Neural progenitor cell (in vitro differentiated cells): ENCODE results near the gene FERMT3. TPM values are rescaled to one million over a fixed set of nuclear protein-coding genes. Genes with fewer than 3 reads are reported as not detected.

ENCODE experiments used
- DNase-seq: peaks from one replicate; pipeline ENCODE4 v3.0.0-alpha.2; 2016; ENCODE audit warnings: low spot score
- H2AFZ ChIP-seq: fragments of 200-600 bp; sonication (generic); replicated peaks from 2 replicates; pipeline ENCODE4 v1.6.1; 2016; ENCODE audit warnings: antibody characterized with exemption
- H3F3A ChIP-seq: fragments of 200-600 bp; sonication (generic); 2 replicates; pipeline ENCODE4 v1.6.1; 2016; ENCODE audit warnings: antibody characterized with exemption, low read depth
- H3K27ac ChIP-seq: fragments of 200-600 bp; sonication (generic); 2 replicates; pipeline ENCODE4 v1.5.1; 2016; ENCODE audit warnings: mild to moderate bottlenecking
- H3K27me3 ChIP-seq: fragments of 200-600 bp; sonication (generic); 2 replicates; pipeline ENCODE4 v1.6.1; 2016; ENCODE audit warnings: mild to moderate bottlenecking, moderate library complexity
- H3K36me3 ChIP-seq: fragments of 200-600 bp; sonication (generic); 2 replicates; pipeline ENCODE4 v1.5.1; 2016
- H3K4me1 ChIP-seq: fragments of 200-600 bp; sonication (generic); 2 replicates; pipeline ENCODE4 v1.6.1; 2016; ENCODE audit warnings: mixed run types
- H3K4me2 ChIP-seq: fragments of 200-600 bp; sonication (generic); 2 replicates; pipeline ENCODE4 v1.6.1; 2016
- H3K4me3 ChIP-seq: fragments of 200-600 bp; sonication (generic); 2 replicates; pipeline ENCODE4 v1.5.1; 2016
- H3K79me2 ChIP-seq: fragments of 200-600 bp; sonication (generic); 2 replicates; pipeline ENCODE4 v1.6.1; 2016; ENCODE audit warnings: low read depth
- H3K9ac ChIP-seq: fragments of 200-600 bp; sonication (generic); 2 replicates; pipeline ENCODE4 v1.6.1; 2016
- H3K9me3 ChIP-seq: fragments of 200-600 bp; sonication (generic); 2 replicates; pipeline ENCODE4 v1.5.1; 2016; ENCODE audit warnings: low read depth
- H4K20me1 ChIP-seq: fragments of 200-600 bp; sonication (generic); 2 replicates; pipeline ENCODE4 v1.6.1; 2016; ENCODE audit warnings: low read depth
- H3K27ac Mint-ChIP-seq: 3 replicates; pipeline ENCODE4 v1.8.0; 2021; ENCODE audit warnings: mixed read lengths
- H3K27me3 Mint-ChIP-seq: 2 replicates; pipeline ENCODE4 v1.8.0; 2022; ENCODE audit warnings: low read depth, mild to moderate bottlenecking, inconsistent platforms, moderate library complexity, mixed read lengths; ENCODE audit not compliant: insufficient read depth
- H3K36me3 Mint-ChIP-seq: 3 replicates; pipeline ENCODE4 v1.8.0; 2021; ENCODE audit warnings: mixed read lengths
- H3K4me1 Mint-ChIP-seq: 3 replicates; pipeline ENCODE4 v1.8.0; 2021; ENCODE audit warnings: mixed read lengths
- H3K4me3 Mint-ChIP-seq: 3 replicates; pipeline ENCODE4 v1.8.0; 2021; ENCODE audit warnings: mild to moderate bottlenecking, moderate library complexity, mixed read lengths
- H3K9me3 Mint-ChIP-seq: 3 replicates; pipeline ENCODE4 v1.8.0; 2020; ENCODE audit warnings: mixed read lengths
- CTCF ChIP-seq: fragments of 200-600 bp; sonication (generic); IDR thresholded peaks from 2 replicates; pipeline ENCODE4 v1.5.1; 2017; ENCODE audit warnings: antibody characterized with exemption, mild to moderate bottlenecking
- EZH2 ChIP-seq: fragments of 200-600 bp; sonication (generic); IDR thresholded peaks from 2 replicates; pipeline ENCODE4 v1.6.1; 2017; ENCODE audit warnings: antibody characterized with exemption, mild to moderate bottlenecking, moderate library complexity
- EZH2phosphoT487 ChIP-seq: fragments of 200-600 bp; sonication (generic); IDR thresholded peaks from 2 replicates; pipeline ENCODE4 v1.6.1; 2017; ENCODE audit warnings: antibody characterized with exemption
- total RNA-seq: library from RNA; depleted of rRNA; stranded (reverse); fragments of >200 nt; gene quantifications from 2 replicates; pipeline ENCODE4 v1.2.3, GENCODE V29; 2015; ENCODE audit warnings: low replicate concordance

Gene FERMT3
- total RNA-seq, 1 donor from 2014 or later, result not detected

GRCh38 chr11:64224891-64225607 lies 18.5 kb downstream of the FERMT3 start:
- H3K4me3 Mint-ChIP-seq, result peak overlapping the region; percentile 91
- Histone ChIP-seq H3K79me2 (no peaks in the 10 kb centered on the region), H3K36me3 (no peaks in the 10 kb centered on the region), H3K9me3 (no peaks in the 10 kb centered on the region), H3K27me3 (no peaks in the 10 kb centered on the region), H4K20me1 (no peaks in the 10 kb centered on the region), H3K27ac (no peak overlapping the region), H3K4me3 (peak overlapping the region; percentile 62), H2AFZ (no peak overlapping the region), H3F3A (peaks cover 19% of the 10 kb centered on the region), H3K9ac (no peak overlapping the region), H3K4me1 (peaks cover 16% of the 10 kb centered on the region), H3K4me2 (peak overlapping the region; percentile 89)
- DNase-seq, result peak; percentile 51
- H3K27me3 Mint-ChIP-seq, result peaks cover 5% of the 10 kb centered on the region
- H3K4me1 Mint-ChIP-seq, result peaks cover 26% of the 10 kb centered on the region
- H3K9me3 Mint-ChIP-seq, result no peaks in the 10 kb centered on the region
- H3K27ac Mint-ChIP-seq, result no peak overlapping the region
- TF ChIP-seq CTCF, result no peak
- no peak for TF ChIP-seq EZH2
- TF ChIP-seq EZH2phosphoT487, result no peak
- no peaks in the 10 kb centered on the region for H3K36me3 Mint-ChIP-seq

DNA sequence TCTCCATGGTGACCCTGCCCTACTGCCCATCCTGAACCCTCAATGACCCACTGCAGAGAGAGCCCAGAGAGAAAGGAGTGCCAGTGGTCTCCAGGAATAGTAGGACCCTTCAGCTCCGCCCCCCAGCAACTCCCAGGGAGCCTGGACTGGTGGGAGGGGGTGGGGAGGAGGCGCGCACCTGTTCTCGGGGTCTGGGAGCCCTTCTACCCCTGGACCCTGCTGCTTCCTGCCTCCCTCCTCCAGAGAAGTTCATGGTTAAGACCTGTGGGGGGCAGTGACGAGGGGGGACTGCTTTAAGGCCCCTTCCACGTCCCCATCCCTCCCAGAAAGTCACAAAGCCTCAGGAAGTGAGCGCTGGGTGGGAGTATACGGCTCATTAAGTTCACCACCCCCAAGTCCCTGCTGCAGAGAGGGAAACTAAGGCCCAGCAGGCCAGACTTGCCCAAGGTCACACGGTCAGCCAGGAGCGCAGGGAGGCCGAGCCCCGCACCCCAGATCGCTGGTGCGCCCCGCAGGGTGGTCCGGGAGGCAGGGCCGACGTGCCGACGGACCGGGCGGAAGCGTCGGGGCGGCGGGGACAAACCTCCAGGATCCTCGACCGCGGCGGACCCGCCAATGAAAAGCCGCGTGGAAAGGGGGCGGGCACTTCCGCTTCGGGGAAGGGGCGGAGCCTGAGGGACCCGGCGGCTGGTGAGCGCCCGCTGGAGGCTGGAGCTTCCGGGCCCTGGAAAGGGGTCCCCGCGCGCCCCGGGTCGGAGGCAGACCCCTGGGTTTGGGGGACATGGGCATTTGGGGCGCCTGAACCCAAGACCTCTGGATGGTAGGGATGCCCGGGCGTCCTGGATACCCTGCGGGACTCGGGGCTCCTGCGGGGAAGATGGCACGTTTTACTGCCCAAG lies 19.3 kb downstream of the FERMT3 start, which contains the start of the genes NUDT22 and TRPT1:
TSS of gene NUDT22 (plus strand) at position 667 of the 899 bp plus-strand sequence. CDS start 379 bp downstream, outside the sequence.
TSS of gene TRPT1 (minus strand) at position 579 of the 899 bp plus-strand sequence. CDS start at position 253, 326 bp downstream.
- H3K27ac Mint-ChIP-seq, result no peak within 1 kb of the TSS
- H3K4me1 Mint-ChIP-seq, result peaks cover 27% of the 10 kb centered on the region
- peaks cover 5% of the 10 kb centered on the region for H3K27me3 Mint-ChIP-seq
- peak within 1 kb of the TSS; percentile 91 for H3K4me3 Mint-ChIP-seq
- Histone ChIP-seq H3K36me3 (no peaks in the 10 kb centered on the region), H3K4me3 (peak within 1 kb of the TSS; percentile 62), H3K27ac (no peak within 1 kb of the TSS), H3K4me2 (peak within 1 kb of the TSS; percentile 89), H2AFZ (peak within 1 kb of the TSS; percentile 2), H3K79me2 (no peaks in the 10 kb centered on the region), H4K20me1 (no peaks in the 10 kb centered on the region), H3K4me1 (peaks cover 16% of the 10 kb centered on the region), H3K9me3 (no peaks in the 10 kb centered on the region), H3F3A (peaks cover 25% of the 10 kb centered on the region), H3K27me3 (peaks cover 2% of the 10 kb centered on the region), H3K9ac (peak within 1 kb of the TSS; percentile 31)
- no peaks in the 10 kb centered on the region for H3K36me3 Mint-ChIP-seq
- no peaks in the 10 kb centered on the region for H3K9me3 Mint-ChIP-seq
- TF ChIP-seq CTCF (no peak), EZH2phosphoT487 (no peak), EZH2 (no peak)
- DNase-seq, result peak; percentile 94

DNA sequence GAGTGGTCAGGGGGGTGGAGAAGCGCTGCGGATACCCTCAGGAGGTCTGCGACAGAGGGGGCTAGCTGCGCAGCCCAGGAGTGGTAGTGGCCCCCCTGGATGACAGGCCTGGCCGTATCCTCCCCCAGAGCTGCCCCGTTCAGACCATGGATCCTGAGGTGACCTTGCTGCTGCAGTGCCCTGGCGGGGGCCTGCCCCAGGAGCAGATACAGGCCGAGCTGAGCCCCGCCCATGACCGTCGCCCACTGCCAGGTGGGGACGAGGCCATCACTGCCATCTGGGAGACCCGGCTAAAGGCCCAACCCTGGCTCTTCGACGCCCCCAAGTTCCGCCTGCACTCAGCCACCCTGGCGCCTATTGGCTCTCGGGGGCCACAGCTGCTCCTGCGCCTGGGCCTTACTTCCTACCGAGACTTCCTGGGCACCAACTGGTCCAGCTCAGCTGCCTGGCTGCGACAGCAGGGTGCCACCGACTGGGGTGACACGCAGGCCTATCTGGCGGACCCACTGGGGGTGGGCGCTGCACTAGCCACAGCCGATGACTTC lies 20.1 kb downstream of the FERMT3 start:
- Mint-ChIP-seq H3K4me1 (peaks cover 29% of the 10 kb centered on the region), H3K9me3 (no peaks in the 10 kb centered on the region), H3K27ac (no peak overlapping the region), H3K36me3 (no peaks in the 10 kb centered on the region), H3K4me3 (peak overlapping the region; percentile 91), H3K27me3 (peaks cover 5% of the 10 kb centered on the region)
- no peak for DNase-seq
- Histone ChIP-seq H3K4me1 (peaks cover 16% of the 10 kb centered on the region), H3K4me3 (peak overlapping the region; percentile 62), H3K9me3 (no peaks in the 10 kb centered on the region), H3K27ac (no peak overlapping the region), H3K36me3 (no peaks in the 10 kb centered on the region), H3F3A (peaks cover 27% of the 10 kb centered on the region), H3K79me2 (no peaks in the 10 kb centered on the region), H3K4me2 (peak overlapping the region; percentile 89), H2AFZ (peak overlapping the region; percentile 2), H3K27me3 (peaks cover 9% of the 10 kb centered on the region), H4K20me1 (no peaks in the 10 kb centered on the region), H3K9ac (peak overlapping the region; percentile 31)
- TF ChIP-seq CTCF, result no peak
- TF ChIP-seq EZH2, result no peak
- TF ChIP-seq EZH2phosphoT487, result no peak
